Progenitor cell of endocrine pancreas (in vitro differentiated cells): ENCODE measurements around the gene ABCB11. TPM values are rescaled to one million over a fixed set of nuclear protein-coding genes. Genes with fewer than 3 reads are reported as not detected.

ENCODE experiments used
- DNase-seq: peaks from one replicate; pipeline ENCODE4 v3.0.0; 2021; ENCODE audit warnings: low spot score; ENCODE audit not compliant: unreplicated experiment
- H3K27ac Mint-ChIP-seq: 2 replicates; pipeline ENCODE4 v1.8.0; 2021; ENCODE audit warnings: mild to moderate bottlenecking, moderate library complexity, mixed read lengths
- H3K27me3 Mint-ChIP-seq: 2 replicates; pipeline ENCODE4 v1.8.0; 2021; ENCODE audit warnings: mixed read lengths
- H3K36me3 Mint-ChIP-seq: 2 replicates; pipeline ENCODE4 v1.8.0; 2022; ENCODE audit warnings: mixed read lengths; ENCODE audit not compliant: insufficient read depth
- H3K4me1 Mint-ChIP-seq: 2 replicates; pipeline ENCODE4 v1.8.0; 2021; ENCODE audit warnings: low read depth, mixed read lengths
- H3K4me3 Mint-ChIP-seq: 2 replicates; pipeline ENCODE4 v1.8.0; 2021; ENCODE audit warnings: low read depth, mild to moderate bottlenecking, moderate library complexity, mixed read lengths
- H3K9me3 Mint-ChIP-seq: 2 replicates; pipeline ENCODE4 v1.8.0; 2021; ENCODE audit warnings: low read depth, mixed read lengths
- CTCF ChIP-seq: fragments of 200-600 bp; sonication (generic); IDR thresholded peaks from one replicate; pipeline ENCODE4 v1.5.0; 2021; ENCODE audit warnings: antibody characterized with exemption, mild to moderate bottlenecking; ENCODE audit not compliant: unreplicated experiment
- total RNA-seq: library from RNA; stranded (reverse); gene quantifications from 2 replicates; pipeline ENCODE4 v1.2.1, GENCODE V29; 2021

The ABCB11 gene
- total RNA-seq, 1 donor from 2014 or later = 0.24 TPM

- peaks cover 5% of the 10 kb centered on the region for H3K4me1 Mint-ChIP-seq
- no peak overlapping the region for H3K4me3 Mint-ChIP-seq
- no peaks in the 10 kb centered on the region for H3K36me3 Mint-ChIP-seq
- no peak overlapping the region for H3K27ac Mint-ChIP-seq
- no peak for DNase-seq
- H3K27me3 Mint-ChIP-seq = peaks cover 17% of the 10 kb centered on the region
- TF ChIP-seq CTCF = no peak
- no peaks in the 10 kb centered on the region for H3K9me3 Mint-ChIP-seq
These were observed 136.4 kb downstream of the ABCB11 start for GRCh38 chr2:168894720-168895119.

- Mint-ChIP-seq H3K27me3 (peaks cover 17% of the 10 kb centered on the region), H3K9me3 (no peaks in the 10 kb centered on the region), H3K36me3 (no peaks in the 10 kb centered on the region), H3K27ac (no peak overlapping the region), H3K4me3 (no peak overlapping the region), H3K4me1 (peaks cover 5% of the 10 kb centered on the region)
- TF ChIP-seq CTCF = no peak
- no peak for DNase-seq
These were observed 137.0 kb downstream of the ABCB11 start for GRCh38 chr2:168894101-168894500.

- Mint-ChIP-seq H3K36me3 (peaks cover 3% of the 10 kb centered on the region), H3K4me3 (no peak overlapping the region), H3K27ac (no peak overlapping the region), H3K9me3 (no peaks in the 10 kb centered on the region), H3K27me3 (peaks cover 17% of the 10 kb centered on the region), H3K4me1 (peaks cover 5% of the 10 kb centered on the region)
- no peak for TF ChIP-seq CTCF
- no peak for DNase-seq
These were observed 138.8 kb downstream of the ABCB11 start for GRCh38 chr2:168892327-168892726.

GRCh38 chr2:168890006-168890782, 140.9 kb downstream of the ABCB11 start, which contains the start of gene SPC25:
TSS of gene SPC25 (minus strand) at chr2:168890430. CDS start at chr2:168889519, 911 bp downstream.
- TF ChIP-seq CTCF = no peak
- peaks cover 17% of the 10 kb centered on the region for H3K27me3 Mint-ChIP-seq
- no peaks in the 10 kb centered on the region for H3K9me3 Mint-ChIP-seq
- H3K4me3 Mint-ChIP-seq = peak within 1 kb of the TSS; percentile 86
- H3K27ac Mint-ChIP-seq = peak within 1 kb of the TSS; percentile 85
- H3K4me1 Mint-ChIP-seq = peaks cover 5% of the 10 kb centered on the region
- peak; percentile 81 for DNase-seq
- peaks cover 3% of the 10 kb centered on the region for H3K36me3 Mint-ChIP-seq

GRCh38 chr2:168889635-168890005, 141.5 kb downstream of the ABCB11 start:
- H3K9me3 Mint-ChIP-seq = no peaks in the 10 kb centered on the region
- peaks cover 4% of the 10 kb centered on the region for H3K36me3 Mint-ChIP-seq
- H3K4me3 Mint-ChIP-seq = peak overlapping the region; percentile 86
- TF ChIP-seq CTCF = no peak
- no peak for DNase-seq
- peaks cover 17% of the 10 kb centered on the region for H3K27me3 Mint-ChIP-seq
- no peak overlapping the region for H3K27ac Mint-ChIP-seq
- peaks cover 5% of the 10 kb centered on the region for H3K4me1 Mint-ChIP-seq
